SW 1271 (cell line): ENCODE measurements around the gene TEDC1.

Source experiments
- DNase-seq, 2 experiments: peaks; one replicate each; lab custom pipeline; 2025; lab: John Stamatoyannopoulos, UW

Gene TEDC1

DNA sequence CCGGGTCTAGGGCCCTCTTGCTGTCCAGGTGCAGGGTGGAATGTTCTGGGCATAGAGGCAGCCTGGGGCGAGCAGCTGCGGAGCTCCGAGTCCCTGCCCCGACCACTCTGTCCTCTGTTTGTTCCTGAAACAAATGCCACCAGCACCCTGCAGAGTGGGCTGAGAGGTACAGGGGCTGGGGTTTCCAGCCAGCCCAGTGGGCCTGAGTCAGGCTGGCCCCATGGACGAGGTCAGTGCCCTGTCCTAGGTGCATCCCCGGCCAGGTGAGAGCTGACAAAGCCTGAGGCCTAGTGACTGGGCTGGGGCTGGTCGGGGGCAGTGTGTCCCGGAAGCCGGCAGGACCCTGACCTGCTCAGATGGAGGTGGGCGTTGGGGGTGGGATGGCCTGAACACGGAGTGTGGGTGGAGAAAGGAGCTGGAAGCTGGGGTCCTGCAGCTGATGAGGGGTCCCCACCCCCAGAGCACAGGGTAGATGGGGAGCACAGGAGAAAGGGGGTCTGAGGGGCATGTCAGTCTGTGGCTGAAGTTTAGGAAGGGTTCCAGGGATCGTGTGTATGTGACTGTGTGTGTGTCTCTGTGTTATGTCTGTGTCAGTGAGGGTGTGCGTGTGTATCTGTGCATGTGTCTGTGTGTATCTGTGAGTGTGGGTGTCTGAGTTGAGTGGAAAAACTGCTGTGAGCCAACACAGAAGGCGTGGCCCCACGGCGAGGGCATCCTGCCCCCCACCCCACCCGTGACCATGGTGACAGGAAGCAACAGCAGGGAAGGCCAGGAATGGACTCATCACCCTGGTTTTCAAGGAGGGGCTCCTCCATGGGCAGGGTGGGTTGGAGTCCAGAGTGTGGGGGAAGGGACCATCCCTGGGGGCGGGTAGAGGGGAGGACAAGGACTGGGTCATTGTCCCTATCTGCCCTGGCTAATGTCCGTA lies 6.7 kb upstream of the TEDC1 start:
- DNase-seq = peak in 1 of 2 experiments; percentile 24

DNA sequence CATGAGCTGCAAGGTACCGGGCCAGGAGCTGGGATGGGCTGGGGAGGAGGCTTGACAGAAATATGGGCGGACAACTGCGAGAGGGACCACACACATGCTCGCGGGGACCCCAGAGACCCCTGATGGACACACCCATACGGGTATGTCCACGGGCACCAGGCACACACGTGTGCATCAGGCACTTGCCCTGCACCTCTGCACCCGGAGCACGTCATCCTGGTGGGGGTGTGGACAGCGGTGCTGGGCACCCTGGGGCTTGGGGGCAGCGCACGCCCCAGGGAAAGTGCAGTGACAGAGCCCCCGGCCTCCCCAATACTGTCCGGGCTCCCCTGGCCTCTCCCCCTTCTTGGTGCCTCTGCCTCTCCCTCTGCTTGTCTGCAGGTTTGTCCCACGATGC lies 6.1 kb upstream of the TEDC1 start:
- no peak for DNase-seq

DNA sequence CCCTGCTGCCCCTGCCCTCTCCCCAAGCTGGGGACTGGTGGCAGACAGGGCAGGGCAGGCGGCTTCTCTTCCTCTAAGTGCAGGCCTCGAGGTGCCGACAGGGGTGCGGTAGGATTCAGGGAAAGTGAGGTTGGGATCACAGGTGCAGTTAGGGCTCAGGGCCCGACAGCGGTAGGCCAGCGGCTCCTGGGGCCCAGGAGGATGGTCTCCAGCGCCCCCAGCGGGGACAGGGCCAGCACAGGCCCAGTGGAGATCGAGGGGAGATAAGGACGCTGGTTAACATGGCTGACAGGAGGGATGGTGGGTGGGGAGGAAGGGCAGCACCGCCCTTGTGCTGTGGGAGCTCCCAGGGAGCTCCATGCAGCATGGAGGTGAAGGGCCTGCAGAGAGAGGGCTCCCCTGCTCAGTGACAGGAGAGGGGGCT lies 5.3 kb upstream of the TEDC1 start:
- DNase-seq = peak in 1 of 2 experiments; percentile 22

DNA sequence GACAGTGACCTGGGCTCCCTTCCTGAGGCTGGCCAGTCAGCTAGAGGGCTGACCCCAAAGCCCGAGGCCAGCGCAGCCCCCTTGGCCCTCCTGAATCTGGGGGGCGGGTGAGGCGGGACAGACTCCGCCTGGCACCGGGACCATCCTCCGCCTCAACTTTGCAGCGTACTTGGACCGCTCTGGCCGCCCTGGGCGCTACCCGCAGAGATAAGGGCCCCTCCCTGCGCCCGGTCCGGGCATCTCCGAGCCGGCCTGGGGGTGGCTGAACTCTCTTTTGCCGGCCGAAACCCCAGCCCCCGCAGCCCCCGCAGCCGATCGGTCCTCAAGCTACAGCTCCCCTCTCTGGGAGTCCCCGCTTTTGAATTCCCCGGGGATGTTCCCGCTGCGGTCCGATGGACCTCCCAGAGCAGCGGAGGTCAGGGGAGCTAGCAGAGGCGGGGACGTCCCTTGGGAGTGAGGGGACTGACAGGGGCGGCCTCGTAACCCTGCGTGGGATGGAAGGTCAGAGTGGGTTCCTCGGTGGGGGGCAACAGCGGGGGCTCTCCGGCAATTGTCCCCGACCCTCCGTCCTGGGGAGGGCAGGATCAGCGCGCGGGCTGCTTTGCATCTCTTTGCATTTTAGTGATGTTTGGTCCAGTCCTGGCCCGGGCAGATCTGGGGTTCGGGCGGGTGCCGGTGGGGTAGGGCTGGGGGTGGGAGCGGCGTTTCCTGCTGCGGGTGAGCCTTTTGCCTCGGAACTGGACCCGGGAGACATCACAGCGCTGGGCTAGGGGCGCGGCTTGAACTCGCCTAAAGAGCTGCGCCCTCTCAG lies 4.7 kb upstream of the TEDC1 start, which contains the start of gene CRIP1:
Gene CRIP1 (plus strand): TSS at position 724 of the 811 bp plus-strand sequence. CDS start 374 bp downstream, outside the sequence.
- DNase-seq = no peak

DNA sequence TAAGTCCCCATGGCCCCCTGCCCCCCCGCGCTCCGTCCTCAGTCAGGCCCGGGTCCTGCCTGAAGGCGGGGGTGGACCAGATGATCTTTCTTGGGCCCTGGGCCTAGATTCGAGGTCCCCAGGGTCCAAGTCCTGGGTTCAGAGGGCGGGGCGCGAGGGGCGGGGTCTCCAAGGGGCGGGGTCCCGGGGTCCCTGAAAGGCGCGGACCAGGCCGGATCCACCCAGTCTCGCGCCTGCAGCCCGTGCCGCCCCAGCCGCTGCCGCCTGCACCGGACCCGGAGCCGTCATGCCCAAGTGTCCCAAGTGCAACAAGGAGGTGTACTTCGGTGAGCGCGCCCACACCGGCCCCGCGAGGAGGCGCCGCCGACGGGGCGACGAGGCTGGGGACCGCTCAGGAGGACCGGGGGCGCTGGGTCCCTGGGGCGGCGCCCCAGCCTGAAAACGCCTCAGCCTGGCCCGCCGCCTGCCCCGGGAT lies 4.0 kb upstream of the TEDC1 start:
- DNase-seq = no peak

DNA sequence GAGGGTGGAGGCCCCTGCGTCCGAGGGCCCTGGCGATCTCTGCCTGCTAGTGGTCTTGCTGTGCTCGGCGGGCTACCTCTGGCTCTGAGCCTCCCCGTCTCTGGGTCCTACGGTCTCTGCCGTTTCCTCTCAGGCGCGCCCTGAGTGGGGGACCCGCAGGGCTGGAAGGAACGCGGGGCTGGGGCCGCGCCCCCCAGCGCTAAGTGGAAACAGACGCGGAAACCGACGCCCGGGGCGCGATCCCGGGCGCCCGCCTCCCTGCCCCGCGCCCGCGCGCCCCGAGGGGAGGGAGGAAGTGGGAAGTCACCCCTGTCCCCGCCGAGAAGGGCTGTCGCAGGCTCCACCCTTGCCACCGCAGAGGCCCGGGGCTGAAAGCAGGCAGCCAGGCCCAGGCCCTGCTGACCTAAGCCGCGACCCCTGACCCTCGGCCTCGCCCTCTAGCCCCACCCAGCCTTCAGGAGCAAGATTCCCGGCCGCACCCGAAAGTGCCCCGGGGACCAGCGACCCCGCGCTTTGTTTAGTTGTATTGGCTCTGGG lies 3.5 kb upstream of the TEDC1 start:
- DNase-seq = no peak

DNA sequence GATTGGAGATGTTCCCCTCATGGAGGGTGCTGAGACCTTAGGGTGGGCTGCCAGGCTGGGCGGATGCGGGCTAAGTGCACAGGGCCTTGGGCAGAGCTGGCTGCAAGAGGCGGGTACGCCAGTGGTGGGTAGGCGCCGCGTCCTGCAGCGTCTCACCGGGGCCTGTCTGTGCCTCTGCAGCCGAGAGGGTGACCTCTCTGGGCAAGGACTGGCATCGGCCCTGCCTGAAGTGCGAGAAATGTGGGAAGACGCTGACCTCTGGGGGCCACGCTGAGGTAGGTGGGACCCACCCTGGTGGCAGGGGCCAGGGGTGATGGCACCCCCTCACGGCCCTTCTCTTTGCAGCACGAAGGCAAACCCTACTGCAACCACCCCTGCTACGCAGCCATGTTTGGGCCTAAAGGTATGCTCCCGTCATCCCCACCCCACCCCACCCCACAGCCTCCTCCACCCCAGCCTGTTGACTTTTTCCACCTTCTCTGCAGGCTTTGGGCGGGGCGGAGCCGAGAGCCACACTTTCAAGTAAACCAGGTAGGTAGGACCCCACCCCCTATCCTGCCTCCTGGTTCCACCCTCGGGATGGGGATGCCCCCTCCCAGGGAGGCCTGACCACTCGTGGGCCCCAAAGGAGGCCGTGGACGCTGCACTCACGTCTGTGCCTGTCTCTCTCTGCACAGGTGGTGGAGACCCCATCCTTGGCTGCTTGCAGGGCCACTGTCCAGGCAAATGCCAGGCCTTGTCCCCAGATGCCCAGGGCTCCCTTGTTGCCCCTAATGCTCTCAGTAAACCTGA lies 2.9 kb upstream of the TEDC1 start:
- no peak for DNase-seq

DNA sequence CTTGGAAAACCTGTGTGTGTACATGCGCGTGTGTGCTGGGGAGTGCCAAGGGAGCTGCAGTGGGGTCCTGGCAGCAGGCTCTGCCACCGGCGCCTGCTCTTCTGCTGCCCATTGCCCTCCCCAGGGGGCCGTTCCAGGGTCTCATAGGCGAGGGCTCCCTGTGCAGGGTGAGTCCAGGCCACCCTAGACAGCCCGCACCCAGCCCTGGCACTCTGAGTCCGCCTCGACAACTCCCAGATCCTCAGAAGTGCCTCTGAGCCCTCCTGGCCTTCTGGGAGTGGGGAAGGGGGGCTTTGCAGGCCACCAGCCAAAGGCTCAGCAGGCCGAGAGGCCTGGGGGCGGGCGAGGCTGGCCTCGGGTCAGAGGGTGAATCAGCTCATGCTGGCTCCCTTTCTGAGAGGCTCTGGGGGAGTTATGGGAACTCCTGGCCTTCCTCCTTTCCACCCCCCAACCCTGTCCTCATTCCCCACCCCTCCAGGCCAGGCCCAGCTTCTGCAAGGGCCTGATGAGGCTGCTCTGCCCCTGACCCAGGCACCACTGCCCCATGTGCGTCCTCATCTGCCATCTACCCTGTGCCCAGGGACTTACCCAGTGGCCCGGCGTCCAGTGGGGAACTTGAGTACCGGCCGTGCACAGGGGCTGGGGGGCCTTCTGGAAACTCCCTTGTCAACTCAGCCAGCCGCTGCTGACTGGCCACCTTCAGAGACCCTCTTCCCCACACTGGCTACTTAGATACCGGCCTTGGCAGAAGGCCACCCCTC lies 2.1 kb upstream of the TEDC1 start:
- DNase-seq = no peak

DNA sequence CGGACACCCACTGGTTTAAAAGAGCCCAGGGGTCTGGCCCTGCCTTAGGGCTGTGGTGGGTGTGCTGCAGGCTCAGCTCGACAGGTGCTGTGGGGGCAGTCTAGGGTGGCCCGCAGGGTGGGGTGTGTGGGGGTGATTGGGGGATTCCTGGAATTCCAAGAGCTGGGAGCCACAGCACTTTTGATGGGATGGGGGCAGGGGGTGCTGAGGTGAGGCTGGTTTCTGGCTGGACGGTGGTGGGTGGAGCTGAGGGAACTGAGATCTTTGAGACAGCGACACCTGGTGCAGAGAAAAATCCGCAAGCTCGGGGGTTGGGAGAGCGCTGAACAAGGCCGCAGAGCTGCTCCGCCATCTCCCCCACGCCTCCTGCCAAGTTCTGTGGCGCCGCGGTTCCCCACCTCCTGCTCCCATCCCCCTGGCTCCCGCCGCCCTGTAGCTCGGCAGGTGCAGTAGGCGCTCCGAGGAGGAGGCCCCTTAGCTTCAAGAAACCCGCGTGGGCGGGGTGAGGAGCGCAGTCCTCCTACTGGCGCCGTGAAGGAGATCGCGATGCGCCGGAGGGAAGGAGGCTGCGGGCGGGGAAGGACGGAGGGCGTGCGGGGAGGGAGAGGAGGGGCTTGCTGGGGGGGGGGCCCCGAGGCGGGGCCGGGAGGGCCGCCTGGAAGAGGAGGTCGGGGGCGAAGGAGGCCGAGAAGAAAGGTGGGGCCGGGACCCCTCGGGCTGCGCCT lies 1.3 kb upstream of the TEDC1 start:
- DNase-seq = peak; percentile 75 to 86

DNA sequence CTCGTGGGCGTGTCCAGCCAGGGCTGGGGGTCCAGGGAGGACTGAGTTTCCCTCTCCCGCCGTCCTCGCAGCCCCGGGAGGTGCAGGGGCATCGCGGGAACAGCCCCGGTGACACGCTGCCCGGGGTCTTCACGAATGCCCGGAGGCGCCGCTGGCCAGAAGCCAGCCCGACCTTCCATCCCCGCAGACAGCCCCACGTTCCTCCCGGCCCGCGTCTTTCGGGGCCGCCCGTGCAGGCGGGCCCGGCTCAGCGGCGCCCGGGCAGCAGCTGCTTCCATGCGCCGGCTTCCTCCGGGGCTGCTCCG lies 827 bp upstream of the TEDC1 start:
- no peak for DNase-seq

DNA sequence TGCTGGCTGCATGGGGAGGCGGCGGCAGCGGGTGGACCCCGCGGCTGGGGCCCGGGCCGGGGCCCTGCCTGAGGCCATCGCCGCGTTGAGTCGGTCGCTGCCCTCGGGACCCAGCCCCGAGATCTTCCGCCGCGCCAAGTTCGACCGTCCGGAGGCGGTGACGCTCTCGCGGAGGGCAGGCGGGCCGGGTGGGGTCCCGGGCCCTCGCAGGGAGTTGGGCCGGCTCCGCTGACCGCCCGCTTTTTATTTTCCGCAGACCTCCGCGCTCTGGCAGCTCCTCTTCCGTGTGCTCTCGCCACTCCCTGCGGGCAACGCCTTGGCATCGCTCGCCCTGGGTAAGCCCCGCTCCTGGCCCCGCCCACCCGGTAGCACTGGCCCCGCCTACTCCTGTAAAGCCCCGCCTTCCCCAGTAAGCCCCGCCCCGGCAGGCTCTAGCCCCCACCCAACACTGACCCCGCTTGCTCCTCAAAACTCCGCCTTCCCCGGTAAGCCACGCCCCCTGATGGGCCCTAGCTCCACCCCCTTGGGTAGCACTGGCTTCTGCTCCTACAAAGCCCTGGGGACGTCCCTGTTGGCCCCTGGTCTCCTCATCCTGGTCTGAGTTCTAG lies 424 bp downstream of the TEDC1 start:
- peak; percentile 40 to 70 for DNase-seq

DNA sequence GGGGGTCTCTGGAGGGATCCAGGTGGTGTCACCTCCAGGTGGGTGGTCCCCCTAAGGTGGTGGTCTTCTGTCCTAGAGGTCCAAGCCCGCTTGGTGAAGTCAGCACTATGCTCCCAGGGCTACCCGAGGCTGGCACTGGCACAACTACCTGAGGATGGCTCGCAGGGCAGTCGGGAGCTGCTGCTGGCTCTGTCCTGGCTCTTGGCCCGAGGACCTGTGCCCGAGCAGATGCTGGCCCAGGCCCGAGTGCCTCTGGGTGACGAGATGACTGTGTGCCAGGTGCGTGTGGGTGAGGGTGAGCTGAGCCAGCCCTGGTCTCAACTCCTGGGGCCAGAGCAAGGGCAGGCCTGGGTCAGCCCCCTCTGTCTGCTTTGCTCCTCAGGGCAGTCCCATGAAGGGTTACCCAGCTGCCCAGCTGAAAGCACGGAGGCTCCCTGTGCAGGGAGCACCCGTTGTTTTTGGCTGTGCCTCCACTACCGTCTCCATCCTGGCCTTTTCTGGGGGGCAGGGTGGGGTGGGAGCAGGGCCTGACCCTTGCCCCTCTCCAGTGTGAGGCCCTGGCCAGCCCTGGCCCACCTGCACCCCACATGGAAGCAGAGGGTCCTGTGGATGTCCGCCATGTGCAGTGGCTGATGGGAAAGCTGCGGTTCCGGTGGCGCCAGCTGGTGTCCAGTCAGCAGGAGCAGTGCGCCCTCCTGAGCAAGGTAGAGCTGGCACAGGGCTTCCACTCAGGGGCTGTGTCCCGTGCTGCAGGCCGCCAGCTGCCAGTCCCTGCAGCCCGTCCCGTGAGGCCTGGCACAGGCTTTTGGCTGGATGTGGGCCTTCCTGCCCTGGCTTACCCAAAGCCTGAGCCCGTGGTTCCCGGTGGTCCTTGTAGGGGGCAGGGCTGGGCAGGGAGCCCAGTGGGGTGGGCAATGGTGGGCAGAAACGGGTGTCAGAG lies 1.3 kb downstream of the TEDC1 start:
- no peak for DNase-seq

DNA sequence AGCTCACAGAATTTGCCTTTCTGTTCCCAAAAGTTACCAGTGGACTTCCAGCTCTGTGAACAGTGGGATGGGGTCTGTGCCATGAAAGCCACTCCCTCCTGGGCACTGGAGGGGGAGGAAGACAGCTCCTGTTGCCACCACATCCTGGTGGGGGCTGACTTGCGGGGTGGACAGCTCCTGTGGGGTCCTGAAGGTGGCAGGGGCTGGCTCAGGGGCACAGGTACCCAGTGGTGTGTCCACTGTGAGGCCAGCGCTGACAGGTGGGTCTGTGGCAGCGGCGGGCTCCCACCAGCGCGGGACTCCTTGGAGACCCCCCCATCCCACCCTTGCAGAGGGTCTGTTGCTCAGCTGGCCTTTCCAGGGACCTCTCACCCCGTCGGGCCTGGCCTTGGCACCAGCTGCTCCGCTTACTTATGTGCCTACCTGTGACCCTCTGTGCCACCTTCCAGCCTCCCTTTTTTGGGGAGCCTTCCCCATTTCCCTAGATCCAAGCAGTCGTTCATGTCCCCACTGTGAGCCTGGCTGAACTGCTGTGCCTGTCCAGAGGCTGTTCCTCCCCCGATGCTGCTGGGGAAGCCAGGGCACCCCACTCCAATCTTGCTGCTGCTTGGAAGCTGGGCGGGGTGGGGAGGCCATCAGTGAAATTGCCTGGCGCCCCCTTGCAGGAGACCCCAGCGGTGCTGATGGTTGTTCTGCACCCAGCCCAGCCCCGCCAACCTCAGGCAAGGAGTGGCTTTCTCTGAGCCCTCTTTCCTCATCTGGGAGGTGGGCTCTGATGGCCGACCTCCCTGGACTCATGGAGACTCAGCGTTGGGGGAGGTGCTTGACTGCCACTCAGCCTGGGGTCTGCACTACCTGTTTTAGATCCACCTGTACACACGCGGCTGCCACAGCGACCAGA lies 2.2 kb downstream of the TEDC1 start:
- no peak for DNase-seq

DNA sequence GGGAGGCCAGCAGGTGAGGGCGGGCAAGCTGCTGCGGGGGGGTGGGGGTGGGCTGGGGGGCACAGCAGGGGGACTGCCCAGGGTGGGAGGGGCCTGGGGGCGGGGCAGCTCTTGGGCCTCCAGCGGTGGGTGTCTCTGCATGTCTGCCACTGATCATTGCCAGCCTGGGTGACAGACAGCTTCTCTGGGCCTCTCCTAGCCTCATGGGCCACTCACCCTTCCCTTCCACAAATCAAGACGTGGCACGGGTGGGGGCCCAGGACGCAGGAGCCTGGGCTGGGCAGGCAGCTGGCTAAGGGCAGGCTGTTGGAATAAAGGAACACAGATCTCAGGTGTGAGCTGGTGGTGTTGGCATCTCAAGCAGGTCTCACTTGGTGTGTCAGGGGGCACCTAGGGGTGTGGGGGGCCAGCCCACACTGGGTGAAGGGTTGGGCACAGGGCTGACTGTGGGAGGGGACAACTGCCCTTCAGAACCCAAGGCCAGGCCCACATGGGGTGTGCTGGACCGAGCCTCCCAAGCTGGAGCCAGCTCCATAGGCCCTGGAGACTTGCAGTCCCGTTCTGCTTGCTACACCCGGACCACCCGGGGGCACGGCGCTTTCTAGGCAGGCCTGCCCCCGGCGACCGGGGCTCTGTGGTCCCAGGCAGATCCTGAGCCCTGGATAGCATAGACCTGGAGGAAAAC lies 3.0 kb downstream of the TEDC1 start:
- no peak for DNase-seq

DNA sequence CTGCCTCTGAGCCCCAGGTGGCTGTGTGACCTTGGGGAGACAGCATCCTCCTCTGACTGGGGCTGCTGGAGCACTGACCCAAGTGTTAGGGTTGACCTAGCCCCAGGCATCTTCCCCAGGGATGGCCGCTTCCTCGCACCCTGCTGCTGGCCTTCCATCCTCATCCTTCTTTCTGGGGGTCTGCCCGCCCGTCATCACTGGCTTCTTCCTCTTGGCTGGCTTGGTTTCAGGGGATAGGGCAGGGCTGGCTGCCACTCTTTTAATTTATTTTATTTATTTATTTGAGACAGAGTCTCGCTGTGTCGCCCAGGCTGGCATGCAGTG lies 3.5 kb downstream of the TEDC1 start:
- DNase-seq = no peak

DNA sequence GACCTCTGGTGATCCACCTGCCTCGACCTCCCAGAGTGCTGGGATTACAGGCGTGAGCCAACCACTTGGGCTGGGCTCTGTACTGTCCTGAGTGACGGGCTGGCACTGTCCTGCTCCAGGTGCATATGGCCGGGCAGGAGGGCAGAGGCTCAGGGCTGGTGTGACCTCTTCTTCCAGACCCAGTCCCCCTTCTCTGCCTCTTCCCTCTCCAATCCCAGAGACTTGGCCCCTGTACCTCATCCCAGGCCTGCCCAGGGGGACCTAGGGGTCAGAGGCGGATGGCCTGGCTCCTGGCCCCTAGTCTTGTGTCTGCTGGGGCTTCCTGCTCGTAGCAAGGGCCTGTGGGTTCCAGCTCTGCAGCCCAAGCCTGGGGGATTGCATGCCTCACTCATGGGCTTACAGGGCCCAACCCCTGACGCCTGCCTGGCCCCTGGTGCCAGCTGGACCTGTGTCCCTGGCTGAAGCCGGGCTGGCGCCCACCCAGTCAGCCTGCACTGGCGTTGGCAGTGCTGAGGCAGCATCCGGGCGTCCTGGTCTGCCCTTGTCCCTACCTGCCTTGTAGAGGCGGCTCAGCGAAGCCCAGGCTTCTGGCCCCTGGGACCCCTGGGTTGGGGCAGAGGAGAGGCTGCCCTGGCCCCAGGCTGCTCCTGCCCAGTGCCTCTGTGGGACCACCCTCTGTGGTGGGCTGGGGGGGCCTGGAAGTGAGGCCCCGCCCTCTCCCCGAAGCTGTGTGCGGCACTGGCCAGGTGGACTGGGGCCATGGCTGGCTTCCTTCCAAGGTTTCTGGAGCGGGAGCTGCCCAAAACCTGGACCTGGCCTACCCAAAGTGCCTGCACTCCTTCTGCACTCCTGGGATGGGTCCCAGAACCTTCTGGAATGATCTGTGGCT lies 4.3 kb downstream of the TEDC1 start:
- no peak for DNase-seq
